BJ (cell line): ENCODE measurements around the gene ZGPAT. TPM values are rescaled to one million over a fixed set of nuclear protein-coding genes. Genes with fewer than 3 reads are reported as not detected.

ENCODE experiments used
- CTCF ChIA-PET: fragments of 350-600 bp; formaldehyde crosslinking; extraction: SDS; loops from one replicate; lab custom pipeline; 2021; ENCODE audit warnings: antibody characterized with exemption, inconsistent platforms; lab: Yijun Ruan, JAX
- POLR2A ChIA-PET: fragments of 300-600 bp; sonication (Branson Sonifier 250); formaldehyde crosslinking; extraction: SDS; loops from one replicate; lab custom pipeline; 2021; ENCODE audit warnings: antibody characterized with exemption; lab: Charles Lee
- DNase-seq: peaks from one replicate; pipeline ENCODE4 v3.0.0-alpha.2; 2011; ENCODE audit warnings: low read depth
- H3K27me3 ChIP-seq: 2 replicates; pipeline ENCODE4 v1.6.0; 2011; ENCODE audit warnings: low read length; ENCODE audit not compliant: control insufficient read depth, insufficient read depth
- H3K36me3 ChIP-seq: 2 replicates; pipeline ENCODE4 v1.5.1; 2011; ENCODE audit warnings: low read length; ENCODE audit not compliant: control insufficient read depth, insufficient read depth
- H3K4me3 ChIP-seq: 2 replicates; pipeline ENCODE4 v1.5.1; 2011; ENCODE audit warnings: low read depth, mild to moderate bottlenecking, control low read depth, low read length
- polyA plus RNA-seq: library from polyadenylated mRNA; depleted of rRNA; stranded (reverse); fragments of >200 nt; gene quantifications from 2 replicates; pipeline ENCODE4 v1.2.3, GENCODE V29; 2011
- TF ChIP-seq, protein P1 (sequence below): IDR thresholded peaks from 2 replicates; pipeline ENCODE4 v1.5.1; 2011; ENCODE audit warnings: low read depth, mild to moderate bottlenecking, control low read depth, inconsistent platforms, low read length, moderate library complexity; ENCODE audit not compliant: insufficient read depth

The ZGPAT gene
- polyA plus RNA-seq, 1 experiment: 15.9 TPM

DNA sequence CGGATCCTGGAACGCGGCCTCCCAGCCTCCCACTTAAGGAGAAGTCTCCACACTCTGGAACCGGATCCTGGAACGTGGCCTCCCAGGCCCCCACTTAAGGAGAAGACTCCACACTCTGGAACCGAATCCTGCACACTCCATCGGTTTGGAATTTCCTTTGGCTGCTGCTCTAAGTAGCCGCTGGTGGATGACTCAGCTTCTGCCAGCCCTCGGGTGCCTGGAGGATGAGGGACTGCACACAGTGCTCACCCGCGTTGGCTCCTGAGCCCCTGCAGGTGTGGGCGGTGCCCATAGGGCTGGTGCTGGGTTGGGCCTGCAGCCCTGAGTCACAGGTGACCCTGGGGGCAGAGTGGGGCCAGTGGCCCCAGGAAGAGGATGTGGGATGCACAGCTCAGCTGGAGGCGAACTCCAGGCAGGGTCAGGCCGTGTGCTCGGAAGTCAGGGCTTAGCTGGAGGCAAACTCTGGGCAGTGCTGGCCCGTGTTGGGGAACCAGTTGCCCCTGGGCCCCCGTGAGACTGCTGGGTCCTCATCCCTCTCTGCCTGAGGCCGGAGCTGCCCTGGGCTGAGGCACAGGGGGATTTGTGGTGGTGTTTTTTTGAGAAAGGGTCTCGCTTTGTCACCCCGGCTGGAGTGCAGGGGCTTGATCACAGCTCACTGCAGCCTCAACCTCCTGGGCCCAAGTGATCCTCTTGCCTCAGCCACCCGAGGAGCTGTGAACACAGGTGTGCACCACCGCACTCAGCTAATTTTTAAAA is 25.3 kb upstream of the ZGPAT start:
- Histone ChIP-seq H3K4me3 (no peak overlapping the region), H3K27me3 (no peaks in the 10 kb centered on the region), H3K36me3 (peaks cover 12% of the 10 kb centered on the region)
- ChIA-PET CTCF (interaction anchor here (0.9 to 1.3 kb wide), 5 partner anchors 15 to 162 kb away, joined by 3 to 5 read pairs (median 4); partner anchors contain the start of genes PPDPF and RTEL1), POLR2A (no interaction called here)
- TF ChIP-seq, protein P1, sequence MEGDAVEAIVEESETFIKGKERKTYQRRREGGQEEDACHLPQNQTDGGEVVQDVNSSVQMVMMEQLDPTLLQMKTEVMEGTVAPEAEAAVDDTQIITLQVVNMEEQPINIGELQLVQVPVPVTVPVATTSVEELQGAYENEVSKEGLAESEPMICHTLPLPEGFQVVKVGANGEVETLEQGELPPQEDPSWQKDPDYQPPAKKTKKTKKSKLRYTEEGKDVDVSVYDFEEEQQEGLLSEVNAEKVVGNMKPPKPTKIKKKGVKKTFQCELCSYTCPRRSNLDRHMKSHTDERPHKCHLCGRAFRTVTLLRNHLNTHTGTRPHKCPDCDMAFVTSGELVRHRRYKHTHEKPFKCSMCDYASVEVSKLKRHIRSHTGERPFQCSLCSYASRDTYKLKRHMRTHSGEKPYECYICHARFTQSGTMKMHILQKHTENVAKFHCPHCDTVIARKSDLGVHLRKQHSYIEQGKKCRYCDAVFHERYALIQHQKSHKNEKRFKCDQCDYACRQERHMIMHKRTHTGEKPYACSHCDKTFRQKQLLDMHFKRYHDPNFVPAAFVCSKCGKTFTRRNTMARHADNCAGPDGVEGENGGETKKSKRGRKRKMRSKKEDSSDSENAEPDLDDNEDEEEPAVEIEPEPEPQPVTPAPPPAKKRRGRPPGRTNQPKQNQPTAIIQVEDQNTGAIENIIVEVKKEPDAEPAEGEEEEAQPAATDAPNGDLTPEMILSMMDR: no peak
- DNase-seq: peak; percentile 92

DNA sequence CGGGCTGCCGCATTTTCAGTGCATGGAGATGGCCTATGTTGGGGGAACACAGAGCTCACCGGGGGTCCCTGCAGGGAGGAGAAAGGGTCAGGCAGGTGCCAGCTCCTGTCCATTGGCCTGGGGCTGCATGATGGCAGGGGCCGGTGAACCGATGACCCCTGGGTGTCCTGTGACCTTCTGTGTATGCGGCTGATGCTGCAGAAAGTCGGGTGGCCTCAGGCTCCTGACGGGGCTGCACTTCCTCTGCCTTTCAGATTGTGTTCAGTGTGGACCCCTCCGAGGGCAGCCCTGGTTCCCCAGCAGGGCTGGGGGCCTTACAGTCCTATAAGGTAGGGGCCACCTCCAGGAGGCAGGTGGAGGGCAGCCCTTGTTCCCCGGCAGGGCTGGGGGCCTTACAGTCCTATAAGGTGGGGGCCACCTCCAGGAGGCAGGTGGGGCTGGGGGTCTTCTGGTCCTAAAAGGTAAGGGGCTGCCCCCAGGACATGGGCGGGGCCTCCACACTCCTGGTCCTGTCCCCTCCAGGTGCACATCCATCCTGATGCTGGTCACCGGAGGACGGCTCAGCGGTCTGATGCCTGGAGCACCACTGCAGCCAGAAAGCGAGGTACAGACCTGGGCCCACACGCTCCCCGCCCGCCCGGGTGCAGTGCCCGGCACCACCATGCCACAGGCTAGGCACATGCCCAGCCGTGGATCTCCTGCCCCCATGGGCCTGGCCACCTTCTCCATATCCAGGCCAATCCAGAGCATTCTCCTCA is 22.4 kb upstream of the ZGPAT start:
- CTCF ChIA-PET: no interaction called here
- Histone ChIP-seq H3K36me3 (peaks cover under 1% of the 10 kb centered on the region; the same call in 1 of the 2 replicates), H3K4me3 (no peak overlapping the region), H3K27me3 (no peaks in the 10 kb centered on the region)
- POLR2A ChIA-PET: no interaction called here
- DNase-seq: no peak
- TF ChIP-seq, protein P1: no peak

DNA sequence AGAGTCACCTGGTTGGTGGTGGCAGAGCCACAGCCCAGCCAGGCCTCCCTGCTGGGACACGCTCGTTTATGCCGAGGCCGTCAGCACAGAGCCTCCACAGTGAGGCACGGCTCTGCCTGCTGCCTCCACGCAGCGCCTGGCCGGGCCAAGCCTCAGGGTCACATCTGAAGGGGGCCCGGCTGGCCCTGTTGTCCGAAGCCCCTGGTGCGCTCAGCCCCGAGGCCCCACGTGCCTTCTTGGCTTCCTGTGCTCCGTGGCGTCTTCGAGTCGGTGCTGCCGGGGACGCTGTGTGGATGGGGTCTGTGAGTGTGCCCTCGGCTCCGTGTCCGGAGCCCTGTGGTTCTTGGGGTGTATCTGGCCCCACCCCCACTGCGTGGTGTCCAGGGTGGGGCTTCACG is 21.7 kb upstream of the ZGPAT start:
- ChIA-PET CTCF (no interaction called here), POLR2A (no interaction called here)
- no peak overlapping the region for H3K4me3 ChIP-seq

DNA sequence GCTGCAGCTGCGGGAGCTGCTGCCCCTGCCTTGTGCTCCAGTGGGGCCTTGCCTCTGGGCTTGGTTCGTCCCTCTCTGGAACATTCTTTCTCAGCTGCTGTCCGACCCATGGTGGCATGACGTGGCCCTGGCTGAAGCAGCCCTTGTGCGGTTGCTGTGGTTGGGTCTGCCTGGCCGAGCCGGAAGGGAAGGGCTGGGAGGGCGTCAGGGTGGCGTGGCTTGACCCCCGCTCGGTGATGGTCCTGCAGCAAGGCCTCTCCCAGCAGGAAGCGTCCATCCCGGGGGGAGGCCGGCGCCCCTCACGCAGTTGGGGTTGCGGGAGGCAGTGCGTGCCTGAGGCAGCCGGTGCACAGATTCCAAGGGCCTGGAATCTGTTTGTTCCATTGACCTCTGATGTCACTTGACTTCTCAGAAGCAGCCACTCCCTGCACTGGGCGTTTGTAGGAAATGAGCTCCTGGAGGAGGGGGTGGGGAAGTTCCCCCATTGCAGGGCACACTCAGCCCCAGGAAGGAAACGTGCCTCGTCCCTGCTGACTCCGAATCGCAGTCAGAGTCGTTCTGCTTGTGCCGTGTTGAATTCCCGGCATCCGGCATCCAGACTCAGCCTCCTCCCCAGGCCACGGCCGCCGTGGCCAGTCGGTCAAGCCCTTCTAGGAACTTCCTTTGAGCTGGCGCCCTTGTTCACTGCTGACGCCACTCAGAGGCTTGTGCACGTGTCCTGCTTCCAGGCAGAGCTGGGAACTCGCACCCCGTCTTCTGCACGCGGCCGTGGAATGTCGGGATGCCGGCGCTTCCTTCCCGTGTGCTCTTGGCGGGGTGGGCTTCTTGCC is 21.1 kb upstream of the ZGPAT start:
- no peak for DNase-seq
- Histone ChIP-seq H3K27me3 (no peaks in the 10 kb centered on the region), H3K36me3 (peaks cover 1% of the 10 kb centered on the region; the same call in 1 of the 2 replicates), H3K4me3 (no peak overlapping the region)
- ChIA-PET CTCF (interaction anchor here (1.5 kb wide), 1 partner anchor 149 kb away, joined by 3 read pairs; the partner anchor contains the start of gene PTK6), POLR2A (interaction anchor here (0.6 kb wide), 1 partner anchor 115 kb away, joined by 5 read pairs; no protein-coding TSS in a partner anchor)
- TF ChIP-seq, protein P1: no peak

More for the DNA sequence above, 21.7 kb upstream of the ZGPAT start:
- Histone ChIP-seq H3K27me3 (no peaks in the 10 kb centered on the region), H3K36me3 (peaks cover 1% of the 10 kb centered on the region; the same call in 1 of the 2 replicates)
- TF ChIP-seq, protein P1: no peak
- no peak for DNase-seq
